ENCODE results near the gene FUT8.
"Not testable (repeated sequence)": the region's sequence is repeated elsewhere in the genome, so short reads cannot be mapped to it uniquely, and the experiment has no call there.

The FUT8 gene

DNA sequence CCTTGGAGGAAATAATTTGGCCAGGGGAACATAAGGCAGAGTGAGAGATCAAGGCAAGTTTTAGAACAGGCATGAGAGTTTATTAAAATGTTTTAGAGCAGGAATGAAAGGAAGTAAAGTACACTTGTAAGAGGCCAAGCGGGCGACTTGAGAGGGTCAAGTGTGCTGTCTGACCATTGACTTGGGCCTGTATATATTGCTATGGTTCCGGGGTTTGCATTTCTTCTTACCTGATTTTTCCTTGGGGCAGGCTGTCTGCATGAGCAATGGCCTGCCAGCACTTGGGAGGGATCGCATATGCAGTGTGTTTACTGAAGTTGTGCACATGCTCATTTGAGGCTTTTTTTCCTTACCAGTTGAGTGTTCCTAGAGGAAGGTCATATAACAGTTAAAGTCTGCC, 214.8 kb downstream of the FUT8 start:
- DNase-seq = no peak

DNA sequence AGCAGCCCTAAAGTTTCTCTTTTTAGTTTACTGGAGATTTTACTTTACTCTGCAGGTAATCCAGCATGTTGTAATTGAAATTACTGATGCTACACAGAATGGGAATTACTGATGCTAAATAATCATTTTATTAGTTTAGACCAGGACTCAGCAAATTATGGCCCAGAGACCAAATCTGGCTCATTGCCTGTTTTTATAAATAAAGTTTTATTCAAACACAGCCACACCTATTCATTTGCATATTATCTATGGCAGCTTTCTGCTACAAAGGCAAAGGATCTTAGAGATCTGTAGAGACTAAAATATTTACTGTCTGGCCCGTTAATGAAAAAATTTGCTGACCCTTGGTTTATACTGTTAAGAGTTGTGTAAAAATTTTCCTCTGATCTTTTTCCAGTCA, 216.1 kb downstream of the FUT8 start:
- no peak for DNase-seq

DNA sequence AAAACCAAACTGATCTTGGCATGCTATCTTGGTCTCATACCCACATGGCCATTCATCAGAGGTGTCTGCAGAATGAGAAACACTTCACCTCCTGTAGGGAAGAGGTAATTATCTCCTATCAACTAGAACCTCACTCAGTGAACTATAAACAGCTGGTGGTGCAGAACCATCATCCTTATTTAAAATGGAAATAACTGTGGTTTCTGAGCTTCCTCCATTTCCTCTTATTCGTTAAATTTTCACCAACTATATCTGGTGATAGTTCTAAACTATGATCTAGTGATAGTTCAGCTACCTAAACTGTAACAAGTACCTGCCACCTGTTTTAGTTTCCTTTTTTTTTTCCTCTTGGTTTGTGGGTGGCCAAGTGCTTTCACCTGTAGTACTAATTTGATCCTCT, 218.5 kb downstream of the FUT8 start:
- DNase-seq = no peak

DNA sequence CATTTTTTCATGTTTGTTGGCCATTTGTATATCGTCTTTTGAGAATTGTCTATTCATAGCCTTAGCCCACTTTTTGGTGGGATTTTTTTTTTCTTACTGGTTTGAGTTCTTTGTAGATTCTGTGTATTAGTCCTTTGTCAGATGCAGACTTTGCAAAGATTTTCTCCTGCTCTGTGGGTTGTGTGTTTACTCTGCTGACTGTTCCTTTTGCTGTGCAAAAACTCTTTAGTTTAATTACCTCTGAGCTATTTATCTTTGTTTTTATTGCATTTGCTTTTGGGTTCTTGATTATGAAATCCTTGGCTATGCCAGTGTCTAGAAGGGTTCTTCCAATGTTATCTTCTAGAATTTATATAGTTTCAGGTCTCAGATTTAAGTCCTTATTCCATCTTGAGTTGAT, 220.0 kb downstream of the FUT8 start:
- no peak for DNase-seq

DNA sequence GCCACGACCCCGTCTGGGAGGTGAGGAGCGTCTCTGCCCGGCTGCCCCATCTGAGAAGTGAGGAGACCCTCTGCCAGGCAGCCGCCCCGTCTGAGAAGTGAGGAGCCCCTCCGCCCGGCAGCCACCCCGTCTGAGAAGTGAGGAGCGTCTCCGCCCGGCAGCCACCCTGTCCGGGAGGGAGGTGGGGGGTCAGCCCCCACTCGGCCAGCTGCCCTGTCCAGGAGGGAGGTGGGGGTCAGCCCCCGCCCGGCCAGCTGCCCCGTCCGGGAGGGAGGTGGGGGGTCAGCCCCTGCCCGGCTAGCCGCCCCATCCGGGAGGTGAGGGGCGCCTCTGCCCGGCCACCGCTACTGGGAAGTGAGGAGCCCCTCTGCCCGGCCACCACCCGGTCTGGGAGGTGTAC, 221.1 kb downstream of the FUT8 start:
- not testable (repeated sequence) for DNase-seq

DNA sequence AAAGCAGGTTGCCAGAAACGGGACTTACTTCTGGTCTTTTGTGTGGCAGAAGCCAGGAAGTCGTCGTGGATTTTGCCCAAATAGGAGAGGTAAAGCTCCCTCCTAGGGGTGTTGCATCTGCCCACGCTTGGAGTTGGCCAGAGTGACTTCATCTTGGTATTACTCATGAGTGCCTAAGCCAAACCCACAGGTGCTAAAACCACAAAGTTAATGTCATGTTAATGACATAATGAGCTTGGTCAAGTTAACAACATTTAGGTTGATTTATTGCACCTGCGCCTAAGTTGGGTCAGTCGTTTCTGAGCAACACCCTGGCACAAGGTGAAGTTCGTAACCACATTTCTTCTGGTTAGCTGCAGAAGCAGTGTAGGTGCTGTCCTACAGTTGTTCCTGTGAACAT, 225.2 kb downstream of the FUT8 start:
- peak in 1 of 14 donors; percentile 8 for DNase-seq

DNA sequence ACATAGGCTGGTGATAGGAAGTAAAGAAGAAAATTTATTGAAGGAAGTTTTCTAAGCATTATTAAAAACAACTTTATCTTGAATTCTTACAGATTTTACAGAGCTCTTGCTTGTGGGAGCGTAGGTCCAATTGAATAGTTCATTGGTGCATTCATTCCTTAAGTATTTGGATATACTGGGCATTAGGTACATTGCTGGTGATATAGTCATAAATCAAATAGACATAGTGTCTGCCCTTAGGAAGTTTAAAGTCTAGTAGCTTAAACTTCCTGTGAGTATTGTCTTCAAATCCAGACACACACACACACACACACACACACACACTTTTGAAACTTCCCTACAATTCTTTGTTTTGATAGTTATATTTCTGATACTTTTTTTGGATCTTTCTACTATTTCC, 226.7 kb downstream of the FUT8 start:
- DNase-seq = no peak

DNA sequence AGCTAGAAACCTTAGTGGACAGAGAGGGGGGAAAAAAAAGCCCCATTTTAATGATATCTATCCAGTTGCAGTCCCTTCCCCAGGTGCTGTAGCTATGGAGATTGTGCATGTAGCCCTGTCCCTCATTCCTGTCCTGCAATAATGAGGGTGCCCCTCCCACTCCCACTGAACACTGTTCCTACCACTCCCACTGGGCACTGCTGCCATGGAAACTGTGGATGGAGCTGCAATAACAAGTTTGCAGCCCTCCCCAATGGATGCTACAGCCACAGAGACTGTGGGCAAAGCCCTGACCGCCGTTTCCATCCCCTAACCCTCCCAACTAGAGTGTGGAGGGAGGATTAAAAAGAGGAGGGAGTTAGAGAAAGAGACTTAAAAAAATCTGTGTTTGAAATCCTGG, 238.3 kb downstream of the FUT8 start:
- no peak for DNase-seq

DNA sequence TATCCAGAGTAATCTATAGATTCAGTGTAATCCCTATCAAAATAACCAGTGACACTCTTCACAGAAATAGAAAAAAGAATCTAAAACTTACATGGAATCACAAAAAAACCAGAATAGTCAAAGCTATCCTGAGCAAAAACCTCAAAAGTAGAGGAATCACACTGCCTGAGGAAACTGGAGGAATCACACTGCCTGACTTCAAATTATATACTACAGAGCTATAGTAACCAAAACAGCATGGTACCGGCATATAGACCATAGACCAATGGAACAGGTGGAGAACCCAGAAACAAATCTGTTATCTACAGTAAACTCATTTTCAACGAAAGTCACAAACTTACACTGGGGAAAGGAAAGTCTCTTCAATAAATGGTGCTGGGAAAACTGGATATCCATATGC, 244.0 kb downstream of the FUT8 start:
- no peak for DNase-seq

DNA sequence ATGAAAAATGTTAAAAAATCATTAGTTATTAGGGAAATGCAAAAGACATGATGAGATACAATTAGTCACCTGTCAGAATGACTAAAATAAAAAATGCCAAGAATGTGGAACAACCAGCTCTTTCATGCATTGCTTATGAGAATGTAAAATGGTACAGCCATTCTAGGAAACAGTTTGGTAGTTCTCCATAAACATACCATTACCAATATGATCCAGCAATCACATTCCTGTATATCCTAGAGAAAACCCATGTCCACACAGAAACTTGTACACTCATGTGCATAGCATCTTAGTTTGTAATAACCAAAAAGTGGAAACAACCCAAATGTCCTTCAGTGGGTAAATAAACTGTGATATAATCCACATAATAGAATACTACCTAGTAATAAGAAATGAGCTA, 245.7 kb downstream of the FUT8 start:
- DNase-seq = no peak

DNA sequence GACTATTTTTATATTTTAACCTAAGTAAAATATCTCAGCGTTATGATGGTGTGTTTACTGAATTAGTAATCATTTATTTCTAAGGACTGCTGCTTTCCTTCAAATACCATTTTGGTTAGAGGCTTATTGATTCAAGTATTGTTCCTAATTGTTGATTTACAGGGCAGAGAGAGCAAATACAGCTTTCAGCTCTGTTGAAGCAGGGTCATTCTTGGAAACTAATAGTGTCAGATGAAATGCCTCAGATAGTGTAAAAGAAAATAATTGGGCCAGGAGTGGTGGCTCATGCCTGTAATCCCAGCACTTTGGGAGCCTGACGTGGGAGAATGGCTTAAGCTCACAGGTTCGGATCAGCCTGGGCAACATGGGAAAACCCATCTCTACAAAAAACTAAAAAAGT, 249.3 kb downstream of the FUT8 start:
- no peak for DNase-seq

DNA sequence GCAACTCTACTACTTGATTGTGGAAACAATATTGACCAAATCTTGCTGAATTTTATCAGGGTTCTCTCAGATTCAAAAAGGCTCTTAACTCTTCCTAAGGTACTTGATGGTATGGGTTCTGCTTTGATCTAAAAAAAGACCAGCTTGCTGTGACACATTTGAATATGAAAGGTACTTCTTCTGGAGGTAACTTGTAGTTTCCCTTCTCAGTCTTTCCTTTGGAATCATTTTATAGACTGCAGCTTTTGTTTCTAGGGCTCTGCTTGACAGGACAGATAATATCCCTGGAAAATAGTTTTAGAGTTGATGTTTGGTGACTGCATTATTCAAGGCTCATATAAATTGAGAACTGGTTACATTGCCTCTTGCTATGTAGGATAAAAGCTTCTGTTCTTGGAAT, 251.9 kb downstream of the FUT8 start:
- DNase-seq = no peak

DNA sequence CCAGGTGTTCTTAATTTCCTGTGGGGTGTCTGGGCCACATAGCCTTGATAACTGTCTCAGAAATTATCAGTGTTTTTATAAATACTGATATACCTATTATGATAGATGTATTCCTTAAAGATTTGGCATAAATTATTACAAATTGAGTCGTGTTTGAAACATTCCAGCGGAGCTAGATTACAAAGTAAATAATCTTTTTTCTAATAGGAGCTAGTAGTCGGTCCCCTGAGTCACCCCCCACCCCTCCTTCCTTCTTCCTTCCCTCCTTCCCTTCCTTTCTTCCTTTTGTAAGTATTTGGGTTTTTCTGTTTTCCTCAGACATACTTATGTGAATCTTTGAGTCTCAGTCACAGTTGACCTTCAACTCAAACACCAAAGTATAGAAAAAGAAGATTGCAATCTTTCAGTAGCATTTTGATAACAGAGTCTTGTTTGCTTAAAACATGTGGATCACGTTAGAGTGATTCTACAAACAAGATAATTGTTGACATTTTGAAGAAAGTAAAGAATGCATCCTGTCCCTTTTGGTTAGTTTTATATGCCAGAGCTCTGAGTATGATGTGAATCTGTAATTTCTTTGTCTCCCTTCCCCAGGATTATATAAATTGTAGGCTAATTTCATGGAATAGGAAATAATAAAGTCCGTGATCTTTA, 264.0 kb downstream of the FUT8 start:
- no peak for DNase-seq

DNA sequence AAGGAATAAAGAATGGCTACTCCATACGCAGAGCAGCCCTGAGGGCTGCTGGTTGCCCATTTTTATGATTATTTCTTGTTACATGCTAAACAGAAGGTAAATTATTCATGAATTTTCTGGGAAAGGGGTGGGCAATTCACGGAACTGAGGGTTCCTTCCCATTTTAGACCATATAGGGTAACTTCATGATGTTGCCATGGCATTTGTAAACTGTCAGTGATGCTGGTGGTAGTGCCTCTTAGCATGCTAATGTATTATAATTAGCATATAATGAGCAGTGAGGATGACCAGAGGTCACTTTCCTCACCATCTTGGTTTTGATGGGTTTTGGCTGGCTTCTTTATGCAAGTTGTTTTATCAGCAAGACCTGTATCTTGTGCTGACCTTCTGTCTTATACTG, 273.0 kb downstream of the FUT8 start:
- no peak for DNase-seq

DNA sequence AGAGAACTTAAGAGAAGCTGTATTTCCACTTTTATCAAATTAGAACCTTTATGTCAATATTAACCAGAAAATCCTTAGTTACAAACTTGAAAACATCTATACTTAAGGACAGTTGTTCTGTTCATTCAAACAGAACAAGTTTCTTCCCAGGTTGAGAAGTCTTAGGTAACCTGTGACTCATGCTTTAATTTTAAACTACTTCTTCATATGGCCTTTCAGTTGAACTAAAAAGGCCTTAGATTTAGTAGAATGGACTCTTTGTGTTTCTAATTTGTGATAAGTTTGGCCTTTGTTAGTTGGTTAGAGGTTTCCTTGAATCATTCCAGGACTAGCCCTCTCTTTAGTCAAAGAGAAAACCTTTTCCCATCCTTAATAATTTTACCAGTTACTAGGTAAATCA, 274.2 kb downstream of the FUT8 start:
- DNase-seq = no peak

DNA sequence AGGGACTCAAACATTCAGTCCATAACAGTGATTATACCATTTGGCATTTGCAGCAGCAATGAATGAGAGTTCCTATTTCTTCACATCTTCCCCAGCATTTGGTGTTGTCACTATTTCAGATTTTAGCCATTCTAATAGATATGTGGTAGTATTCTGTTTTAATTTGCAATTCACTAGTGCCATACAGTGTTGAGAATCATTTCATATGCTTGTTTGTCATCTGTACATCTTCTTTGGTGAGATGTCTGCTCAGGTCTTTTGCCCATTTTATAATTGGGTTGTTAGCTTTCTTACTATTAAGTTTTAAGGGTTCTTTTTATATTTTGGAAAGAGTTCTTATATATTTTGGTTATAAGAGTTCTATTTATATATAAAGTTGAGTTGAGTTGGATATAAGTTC, 276.5 kb downstream of the FUT8 start:
- DNase-seq = no peak

DNA sequence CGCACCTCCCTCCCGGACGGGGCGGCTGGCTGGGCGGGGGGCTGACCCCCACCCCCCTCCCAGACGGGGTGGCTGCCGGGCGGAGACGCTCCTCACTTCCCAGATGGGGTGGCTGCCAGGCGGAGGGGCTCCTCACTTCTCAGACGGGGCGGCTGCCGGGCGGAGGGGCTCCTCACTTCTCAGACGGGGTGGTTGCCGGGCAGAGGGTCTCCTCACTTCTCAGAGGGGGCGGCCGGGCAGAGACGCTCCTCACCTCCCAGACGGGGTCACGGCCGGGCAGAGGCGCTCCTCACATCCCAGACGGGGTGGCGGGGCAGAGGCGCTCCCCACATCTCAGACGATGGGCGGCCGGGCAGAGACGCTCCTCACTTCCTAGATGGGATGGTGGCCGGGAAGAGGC, 280.0 kb downstream of the FUT8 start:
- DNase-seq = not testable (repeated sequence)

DNA sequence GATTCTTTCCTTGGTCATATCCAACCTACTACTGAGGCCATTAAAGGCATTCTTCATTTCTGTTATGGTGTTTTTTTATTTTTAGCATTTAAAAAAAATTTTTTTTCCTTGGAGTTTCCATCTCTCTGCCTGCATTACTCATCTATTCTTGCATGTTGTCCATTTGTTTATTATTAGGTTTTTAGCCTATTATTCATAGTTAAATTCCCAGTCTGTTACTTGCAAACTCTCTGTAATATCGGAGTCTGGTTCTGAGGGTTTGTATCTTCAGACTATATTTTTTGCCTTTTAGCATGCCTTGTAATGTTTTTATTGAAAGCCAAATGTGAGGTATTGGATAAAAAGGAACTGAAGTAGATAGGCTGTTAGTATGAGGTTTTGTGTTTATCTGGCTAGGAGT, 284.3 kb downstream of the FUT8 start:
- no peak for DNase-seq

DNA sequence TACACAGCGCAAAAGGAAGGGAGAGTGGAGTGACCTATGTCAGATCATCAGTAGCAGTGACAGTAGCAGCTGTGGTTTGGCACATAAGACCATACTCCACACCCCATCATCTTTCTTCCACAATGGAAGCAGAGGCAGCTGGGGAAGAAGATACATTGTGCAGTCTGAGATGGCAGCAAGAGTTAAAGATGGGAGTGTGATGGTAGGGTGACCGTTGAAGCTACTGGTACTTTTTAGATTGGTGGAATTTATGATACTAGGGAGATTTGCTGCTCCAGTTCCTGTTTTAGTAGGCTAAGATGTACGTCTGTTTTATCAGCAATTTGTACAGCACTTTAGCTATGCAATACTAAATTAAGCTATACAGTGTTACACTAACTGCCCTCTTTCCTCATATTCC, 291.0 kb downstream of the FUT8 start:
- DNase-seq = no peak

DNA sequence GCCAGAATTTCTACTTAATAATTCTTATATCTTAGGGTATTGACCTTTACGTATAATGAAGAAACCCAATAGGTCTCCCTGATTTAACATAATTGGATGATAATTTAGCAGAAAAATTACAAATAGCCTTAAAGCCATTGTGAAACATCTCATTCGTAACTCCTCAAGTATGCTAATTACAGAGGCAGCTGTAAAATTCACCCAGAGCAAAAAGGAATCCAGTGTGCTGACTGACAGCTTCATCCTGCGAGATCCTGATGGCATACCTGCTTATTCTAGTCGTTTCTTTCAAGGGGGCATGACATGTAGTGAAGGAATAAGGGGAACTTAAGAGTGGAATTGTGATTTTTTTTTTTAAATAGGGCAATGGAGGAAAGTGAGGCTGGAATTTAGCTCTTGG, 291.5 kb downstream of the FUT8 start:
- DNase-seq = no peak

DNA sequence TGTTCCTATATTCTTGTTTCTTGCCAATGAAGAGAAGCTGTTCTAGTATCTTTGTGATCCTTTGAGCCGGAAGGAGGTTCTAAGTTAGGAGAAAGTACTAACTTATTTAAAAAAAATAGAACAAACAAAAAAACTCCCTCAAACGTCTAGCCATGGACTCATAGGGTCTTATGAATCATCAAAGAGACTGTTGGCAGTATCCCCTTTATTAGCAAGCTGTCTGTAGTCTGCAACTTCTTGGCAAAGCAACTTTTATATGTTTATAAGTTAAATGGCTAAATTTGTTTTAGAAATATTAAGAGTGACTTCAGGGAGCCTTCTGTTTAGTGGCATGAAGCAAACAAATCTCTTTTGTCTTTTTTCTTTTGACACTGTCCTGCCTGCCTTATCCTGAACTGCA, 291.9 kb downstream of the FUT8 start:
- no peak for DNase-seq

DNA sequence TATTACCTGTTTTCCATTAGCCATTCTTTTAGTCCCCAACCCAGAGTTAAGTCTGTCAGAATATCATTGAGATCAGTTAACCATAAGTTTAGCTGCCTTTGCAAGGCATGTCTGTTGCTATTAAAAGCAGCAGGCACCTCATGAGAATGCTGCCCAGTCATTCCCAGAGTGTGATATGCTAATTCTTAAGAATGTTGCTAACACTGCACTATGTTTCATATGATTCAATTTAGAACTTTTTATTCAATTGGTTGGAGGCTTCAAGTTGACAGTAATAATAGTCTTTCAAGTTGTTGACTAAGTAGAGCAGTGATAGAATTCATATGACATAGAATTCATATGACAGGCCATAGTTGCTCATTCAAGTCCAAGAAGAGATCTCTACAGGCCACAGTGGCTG, 292.3 kb downstream of the FUT8 start:
- DNase-seq = no peak

DNA sequence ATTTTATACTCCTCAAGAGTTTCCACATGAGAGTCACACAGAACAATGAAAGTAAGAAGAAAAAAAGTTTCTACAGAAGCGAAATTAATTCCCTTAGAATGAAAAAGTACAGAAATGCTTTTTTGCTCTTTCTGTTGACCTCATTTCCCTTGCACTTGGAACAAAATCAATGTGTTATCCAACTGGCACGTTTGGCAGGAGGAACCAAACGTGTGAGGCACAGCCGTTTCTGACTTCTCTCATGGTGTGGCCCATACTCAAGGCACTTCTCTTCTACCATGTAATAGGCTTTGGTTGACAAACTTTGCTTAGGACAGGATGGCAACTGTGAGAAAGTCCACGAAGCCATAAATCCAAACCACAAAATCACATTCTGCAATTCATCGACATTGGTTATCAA, 297.0 kb downstream of the FUT8 start:
- peak in 1 of 14 donors; percentile 63 for DNase-seq

DNA sequence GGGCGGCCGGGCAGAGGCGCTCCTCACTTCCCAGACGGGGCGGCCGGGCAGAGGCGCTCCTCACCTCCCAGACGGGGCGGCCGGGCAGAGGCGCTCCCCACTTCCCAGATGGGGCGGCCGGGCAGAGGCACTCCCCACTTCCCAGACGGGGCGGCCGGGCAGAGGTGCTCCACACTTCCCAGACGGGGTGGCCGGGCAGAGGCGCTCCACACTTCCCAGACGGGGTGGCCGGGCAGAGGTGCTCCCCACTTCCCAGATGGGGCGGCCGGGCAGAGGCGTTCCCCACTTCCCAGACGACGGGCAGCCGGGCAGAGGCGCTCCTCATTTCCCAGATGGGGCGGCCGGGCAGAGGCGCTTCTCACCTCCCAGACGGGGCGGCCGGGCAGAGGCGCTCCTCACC, 304.3 kb downstream of the FUT8 start:
- DNase-seq = not testable (repeated sequence)

DNA sequence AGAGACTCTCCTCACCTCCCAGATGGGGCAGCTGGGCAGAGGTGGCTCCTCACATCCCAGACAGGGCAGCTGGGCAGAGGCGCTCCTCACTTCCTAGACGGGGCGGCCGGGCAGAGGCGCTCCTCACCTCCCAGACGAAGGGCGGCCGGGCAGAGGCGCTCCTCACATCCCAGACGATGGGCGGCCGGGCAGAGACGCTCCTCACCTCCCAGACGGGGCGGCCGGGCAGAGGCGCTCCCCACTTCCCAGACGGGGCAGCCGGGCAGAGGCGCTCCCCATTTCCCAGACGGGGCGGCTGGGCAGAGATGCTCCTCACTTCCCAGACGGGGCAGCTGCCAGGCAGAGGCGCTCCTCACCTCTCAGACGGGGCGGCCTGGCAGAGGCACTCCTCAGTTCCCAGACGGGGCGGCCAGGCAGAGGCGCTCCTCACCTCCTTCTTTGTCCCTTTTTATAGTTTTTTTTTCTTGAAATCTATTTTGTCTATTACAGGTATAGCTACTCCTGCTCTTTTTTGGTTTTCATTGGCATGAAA, 304.9 kb downstream of the FUT8 start:
- not testable (repeated sequence) for DNase-seq

Measured in C1 segment of cervical spinal cord (tissue), 14 donors.